KOPT-K1 (cell line): Measurements from ENCODE around the gene SBF2.

Experiments
- H3K27ac ChIP-seq: fragments of 200-600 bp; sonication (generic); 2 replicates; pipeline ENCODE4 v1.5.1; 2016; ENCODE audit warnings: antibody characterized with exemption, mild to moderate bottlenecking, low read depth, low read length; ENCODE audit not compliant: poor library complexity, severe bottlenecking
- H3K36me3 ChIP-seq: fragments of 200-600 bp; sonication (generic); 2 replicates; pipeline ENCODE4 v1.5.1; 2017; ENCODE audit warnings: antibody characterized with exemption, mild to moderate bottlenecking, low read length, moderate library complexity; ENCODE audit not compliant: insufficient read depth
- H3K9me3 ChIP-seq: fragments of 200-600 bp; sonication (generic); 2 replicates; pipeline ENCODE4 v1.5.1; 2017; ENCODE audit warnings: antibody characterized with exemption, low read length, mild to moderate bottlenecking; ENCODE audit not compliant: insufficient read depth, poor library complexity, severe bottlenecking

SBF2 gene

DNA sequence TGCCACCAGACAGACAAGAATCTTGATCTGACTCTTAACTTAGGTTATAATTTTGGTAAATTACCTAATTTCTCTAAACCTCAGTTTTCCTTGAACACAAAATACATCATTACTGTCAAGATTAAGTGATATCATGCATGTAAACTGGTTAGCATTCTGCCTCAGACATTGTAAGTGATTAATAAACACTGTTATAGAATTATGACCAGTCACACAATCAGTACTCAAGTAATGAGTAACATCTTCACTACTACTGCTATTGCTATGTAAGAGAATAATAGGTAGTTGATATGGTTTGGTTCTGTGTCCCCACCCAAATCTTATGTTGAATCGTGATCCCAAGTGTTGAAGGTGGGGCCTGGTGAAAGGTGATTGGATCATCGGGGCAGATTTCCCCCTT is 218.9 kb downstream of the SBF2 start:
- Histone ChIP-seq H3K36me3 (no peaks in the 10 kb centered on the region), H3K9me3 (peaks cover 16% of the 10 kb centered on the region), H3K27ac (no peak overlapping the region)

- Histone ChIP-seq H3K27ac (no peak overlapping the region), H3K9me3 (no peaks in the 10 kb centered on the region)
Observed at GRCh38 chr11:10072841-10073240, 221.2 kb downstream of the SBF2 start.

DNA sequence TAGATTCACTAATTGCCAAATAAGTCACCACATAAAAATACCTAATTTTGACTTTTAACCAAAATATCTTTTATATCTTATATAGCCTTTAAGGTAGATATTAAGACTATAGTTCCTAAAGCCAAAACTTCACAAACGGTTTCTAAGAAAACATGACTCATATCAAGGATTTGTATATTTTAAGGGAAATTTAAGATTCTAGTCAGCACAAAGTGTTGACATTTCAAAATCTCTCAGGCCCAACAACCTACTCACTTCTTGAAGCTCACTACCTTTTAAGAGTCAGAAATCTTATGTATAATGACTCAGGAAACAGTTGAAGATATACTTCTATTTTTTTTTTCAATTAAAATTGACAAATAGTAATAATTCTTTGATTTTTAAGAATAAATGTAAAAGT is 221.9 kb downstream of the SBF2 start:
- H3K9me3 ChIP-seq, result no peaks in the 10 kb centered on the region
- H3K27ac ChIP-seq, result no peak overlapping the region
- H3K36me3 ChIP-seq, result no peaks in the 10 kb centered on the region

More at GRCh38 chr11:10072841-10073240, 221.2 kb downstream of the SBF2 start:
- H3K36me3 ChIP-seq, result no peaks in the 10 kb centered on the region

- Histone ChIP-seq H3K9me3 (no peaks in the 10 kb centered on the region), H3K27ac (no peak overlapping the region), H3K36me3 (no peaks in the 10 kb centered on the region)
Observed at GRCh38 chr11:10067629-10068300, 226.3 kb downstream of the SBF2 start.

DNA sequence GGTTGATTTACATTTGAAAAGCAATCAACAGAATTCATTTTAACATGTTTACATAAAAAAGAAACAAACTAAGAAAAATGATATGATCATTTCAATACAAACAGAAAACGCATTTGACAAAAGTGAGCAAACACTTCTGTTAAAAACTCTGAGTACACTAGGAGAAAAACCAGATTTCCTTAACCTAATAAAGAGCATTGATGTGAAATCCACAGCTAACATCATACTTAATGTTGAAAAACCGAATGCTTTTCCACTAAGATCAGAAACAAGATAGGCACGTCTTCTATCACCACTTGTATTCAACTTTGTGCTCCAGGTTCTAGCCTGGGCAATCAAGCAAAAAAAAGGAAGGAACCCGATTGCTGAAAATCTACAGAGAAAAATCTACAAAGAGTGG is 227.6 kb downstream of the SBF2 start:
- Histone ChIP-seq H3K36me3 (no peaks in the 10 kb centered on the region), H3K9me3 (peaks cover 7% of the 10 kb centered on the region), H3K27ac (no peak overlapping the region)

GRCh38 chr11:10064828-10065227 is 229.2 kb downstream of the SBF2 start:
- Histone ChIP-seq H3K9me3 (peaks cover 8% of the 10 kb centered on the region), H3K27ac (no peak overlapping the region), H3K36me3 (no peaks in the 10 kb centered on the region)

GRCh38 chr11:10058356-10058755 is 235.7 kb downstream of the SBF2 start:
- Histone ChIP-seq H3K27ac (no peak overlapping the region), H3K9me3 (peaks cover 45% of the 10 kb centered on the region), H3K36me3 (no peaks in the 10 kb centered on the region)

DNA sequence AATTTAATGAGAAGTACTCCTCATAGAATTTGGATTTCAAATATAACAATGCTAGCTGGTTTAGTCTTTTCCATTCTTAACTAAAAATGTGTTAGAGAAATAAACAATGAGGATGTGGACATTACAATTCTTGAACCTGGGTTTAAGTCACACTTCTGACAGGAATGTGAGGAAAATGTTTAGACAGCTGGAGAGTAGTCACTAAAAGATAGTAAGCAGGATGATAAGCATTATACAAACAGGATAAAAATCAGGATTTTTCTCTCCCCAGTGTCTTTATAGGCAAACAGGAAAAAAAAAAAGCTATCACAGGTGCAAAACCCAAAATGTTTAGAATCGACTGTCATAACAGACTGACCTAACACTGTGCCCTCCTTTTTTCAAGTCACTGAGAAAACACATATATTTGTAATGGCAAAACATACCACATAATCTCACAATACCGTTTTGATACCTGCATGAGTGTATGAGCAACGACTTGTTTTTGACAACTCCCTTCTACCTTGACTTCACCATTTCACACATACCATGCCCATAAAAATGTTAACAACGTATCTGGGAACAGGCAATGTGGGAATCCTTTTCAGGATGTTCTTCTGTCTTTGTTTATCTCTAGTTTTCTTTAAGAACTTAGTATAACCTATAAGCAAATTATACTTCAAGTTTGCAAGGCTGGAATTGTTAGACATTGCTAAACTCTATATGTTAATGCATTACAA is 242.0 kb downstream of the SBF2 start:
- peaks cover 13% of the 10 kb centered on the region for H3K9me3 ChIP-seq
- H3K27ac ChIP-seq, result no peak overlapping the region
- H3K36me3 ChIP-seq, result no peaks in the 10 kb centered on the region

- H3K9me3 ChIP-seq, result peaks cover 10% of the 10 kb centered on the region
- no peak overlapping the region for H3K27ac ChIP-seq
- H3K36me3 ChIP-seq, result no peaks in the 10 kb centered on the region
Observed at GRCh38 chr11:10050561-10050960, 243.5 kb downstream of the SBF2 start.

DNA sequence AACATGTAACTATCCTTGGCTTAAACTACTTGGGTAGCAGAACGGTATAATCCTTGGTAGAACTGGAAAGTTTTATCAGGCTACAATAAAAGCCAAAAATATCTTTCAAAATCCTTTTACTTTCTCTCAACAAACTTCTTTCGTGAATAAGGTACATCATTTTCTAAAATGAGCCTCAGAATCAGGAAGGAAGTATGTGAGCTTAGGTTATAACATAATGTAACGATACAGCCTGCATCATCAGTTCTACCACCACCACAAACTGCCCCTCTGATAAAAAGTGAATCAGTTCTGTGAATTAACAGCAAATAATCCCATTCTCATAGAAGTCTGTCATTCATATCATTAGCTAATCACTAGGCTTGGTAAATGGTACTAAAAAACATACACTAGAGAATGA is 244.3 kb downstream of the SBF2 start:
- Histone ChIP-seq H3K36me3 (no peaks in the 10 kb centered on the region), H3K9me3 (peaks cover 15% of the 10 kb centered on the region), H3K27ac (no peak overlapping the region)

DNA sequence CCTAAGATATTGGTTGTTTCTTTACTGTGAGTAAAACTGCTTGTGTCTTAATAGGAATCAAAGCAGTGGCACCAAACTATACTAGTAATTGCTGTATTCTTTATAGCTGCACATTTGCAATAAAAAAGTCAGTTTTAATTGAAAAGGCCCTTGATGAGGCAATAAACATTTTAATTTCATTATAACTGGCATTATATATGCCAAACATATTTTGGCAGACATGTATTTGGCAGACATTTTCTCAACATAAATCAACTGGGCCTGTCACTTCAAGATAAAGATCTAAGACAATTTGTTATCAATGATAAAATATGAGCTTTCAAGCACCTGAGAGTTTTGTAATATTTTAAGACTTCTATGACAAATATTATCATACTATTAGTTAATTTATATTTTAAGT is 245.7 kb downstream of the SBF2 start:
- H3K9me3 ChIP-seq, result peaks cover 29% of the 10 kb centered on the region
- H3K27ac ChIP-seq, result no peak overlapping the region
- no peaks in the 10 kb centered on the region for H3K36me3 ChIP-seq

GRCh38 chr11:10044618-10045017 is 249.4 kb downstream of the SBF2 start:
- H3K27ac ChIP-seq, result no peak overlapping the region
- peaks cover 33% of the 10 kb centered on the region for H3K9me3 ChIP-seq
- no peaks in the 10 kb centered on the region for H3K36me3 ChIP-seq

DNA sequence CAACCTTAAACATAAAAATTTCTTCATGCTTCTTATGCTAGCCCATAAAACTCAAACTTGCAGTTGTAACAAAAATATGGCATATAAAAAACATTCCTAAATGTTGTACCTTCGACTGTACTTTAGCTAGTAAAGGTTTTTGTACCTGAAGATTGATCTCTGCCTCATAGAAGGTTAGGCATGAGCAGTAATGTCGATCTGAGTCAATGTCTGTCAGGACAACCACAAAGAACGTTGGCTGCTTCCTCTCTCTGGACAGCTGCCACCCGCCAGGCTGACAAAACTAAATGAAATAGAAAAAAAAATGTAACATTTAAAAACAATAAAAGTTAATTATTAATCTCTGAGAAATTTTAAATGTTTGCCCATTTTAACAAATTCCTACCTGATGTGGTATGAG is 251.3 kb downstream of the SBF2 start:
- H3K36me3 ChIP-seq, result no peaks in the 10 kb centered on the region
- peaks cover 33% of the 10 kb centered on the region for H3K9me3 ChIP-seq
- no peak overlapping the region for H3K27ac ChIP-seq

DNA sequence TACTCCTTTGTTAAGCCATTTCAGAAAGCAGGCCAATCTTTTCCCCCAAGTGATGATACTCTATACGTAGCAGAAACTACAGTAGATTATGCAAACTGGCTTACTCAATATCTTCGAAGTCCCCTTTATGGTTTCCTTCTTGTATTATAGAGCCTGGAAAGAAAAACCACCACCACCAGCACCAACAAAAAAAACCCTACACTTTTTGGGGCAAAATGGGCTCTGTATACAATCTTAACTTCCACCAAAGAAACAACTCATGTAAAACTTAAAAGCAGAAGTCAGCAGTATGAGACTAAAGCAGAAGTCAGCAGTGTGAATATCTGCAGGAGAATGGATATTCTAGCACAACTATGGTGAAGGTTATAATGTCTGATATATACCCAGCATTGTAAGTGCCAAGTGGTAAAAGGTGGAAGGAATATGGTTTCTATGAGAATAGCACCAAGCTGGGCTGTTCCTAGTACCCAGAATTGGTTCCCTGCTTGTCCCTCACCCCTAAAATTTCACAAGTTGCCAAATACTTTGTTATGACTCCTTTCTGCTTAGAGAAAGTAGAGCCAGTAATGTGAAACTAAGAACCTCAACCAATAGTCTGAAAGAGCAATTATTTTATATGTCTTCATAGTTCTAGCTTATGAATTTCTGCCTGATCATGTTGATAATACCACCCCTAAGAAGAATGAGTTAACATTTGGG is 252.1 kb downstream of the SBF2 start:
- H3K27ac ChIP-seq, result no peak overlapping the region
- peaks cover 33% of the 10 kb centered on the region for H3K9me3 ChIP-seq
- H3K36me3 ChIP-seq, result no peaks in the 10 kb centered on the region

- Histone ChIP-seq H3K36me3 (no peaks in the 10 kb centered on the region), H3K9me3 (peaks cover 33% of the 10 kb centered on the region), H3K27ac (no peak overlapping the region)
Observed at GRCh38 chr11:10041332-10041731, 252.7 kb downstream of the SBF2 start.
